Measurements from ENCODE around the gene APOM. TPM values are rescaled to one million over a fixed set of nuclear protein-coding genes. Genes with fewer than 3 reads are reported as not detected.

The APOM gene
- total and polyA plus RNA-seq, 5 donors = 0.48 to 3.9 (median 1.9) TPM

DNA sequence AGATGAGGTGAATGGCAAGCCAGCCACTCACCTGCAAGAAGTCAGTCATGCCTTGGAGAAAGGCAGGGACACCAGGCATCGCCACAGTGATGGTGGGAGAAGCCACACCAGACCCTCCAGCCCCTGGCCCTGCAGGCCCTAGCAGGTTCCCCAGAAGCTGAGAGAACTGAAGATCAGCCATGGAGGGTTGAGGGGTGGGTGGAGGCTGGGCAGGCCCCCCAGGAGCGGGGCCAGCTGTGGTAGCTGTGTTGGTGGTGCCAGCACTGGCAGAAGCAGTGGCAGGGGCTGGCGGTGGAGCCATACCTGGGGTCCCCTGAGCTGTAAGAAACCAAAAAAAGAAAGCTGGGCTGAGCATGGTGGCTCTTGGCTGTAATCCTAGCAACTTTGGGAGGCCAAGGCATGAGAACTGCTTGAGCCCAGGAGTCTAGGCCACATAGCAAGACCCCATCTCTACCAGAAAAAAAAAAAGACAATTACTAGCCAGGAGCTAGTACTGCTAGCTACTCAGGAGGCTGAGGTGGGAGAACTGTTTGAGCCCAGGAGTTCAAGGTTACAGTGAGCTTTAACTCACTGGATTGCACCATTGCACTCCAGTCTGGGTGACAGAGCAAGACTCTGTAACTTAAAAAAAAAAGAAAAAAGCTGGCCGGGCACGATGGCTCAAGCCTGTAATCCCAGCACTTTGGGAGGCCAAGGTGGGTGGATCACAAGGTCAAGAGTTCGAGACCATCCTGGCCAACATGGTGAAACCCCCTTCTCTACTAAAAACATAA lies 12.7 kb upstream of the APOM start:
- ATAC-seq = no peak
- 85% methylated on average over 6 of the region's 6 CpGs for WGBS
- H3K9me3 ChIP-seq (ENCODE audit: control insufficient read depth, low read length) = no peaks in the 10 kb centered on the region

GRCh38 chr6:31643818-31644454 lies 11.8 kb upstream of the APOM start:
- Histone ChIP-seq H3K27ac (ENCODE audit: low read length) (no peak overlapping the region), H3K27me3 (ENCODE audit: control insufficient read depth, insufficient read depth) (no peaks in the 10 kb centered on the region), H3K4me1 (ENCODE audit: control insufficient read depth, insufficient read depth, low read length) (no peaks in the 10 kb centered on the region), H3K9me3 (ENCODE audit: control insufficient read depth, low read length) (no peaks in the 10 kb centered on the region), H3K4me3 (ENCODE audit: low read length) (no peak overlapping the region)
- 90% methylated on average over 17 of the region's 17 CpGs for WGBS
- intact Hi-C loops (cut with DNase I) = no loop called here
- DNase-seq (peak in 1 of 3 donors; percentile 16), ATAC-seq (no peak)

More for the DNA sequence above, 12.7 kb upstream of the APOM start:
- intact Hi-C loops (cut with DNase I) = no loop called here
- no peak overlapping the region for H3K27ac ChIP-seq (ENCODE audit: low read length)
- H3K27me3 ChIP-seq (ENCODE audit: control insufficient read depth, insufficient read depth) = no peaks in the 10 kb centered on the region
- DNase-seq = no peak
- H3K4me3 ChIP-seq (ENCODE audit: low read length) = no peak overlapping the region
- no peaks in the 10 kb centered on the region for H3K4me1 ChIP-seq (ENCODE audit: control insufficient read depth, insufficient read depth, low read length)

DNA sequence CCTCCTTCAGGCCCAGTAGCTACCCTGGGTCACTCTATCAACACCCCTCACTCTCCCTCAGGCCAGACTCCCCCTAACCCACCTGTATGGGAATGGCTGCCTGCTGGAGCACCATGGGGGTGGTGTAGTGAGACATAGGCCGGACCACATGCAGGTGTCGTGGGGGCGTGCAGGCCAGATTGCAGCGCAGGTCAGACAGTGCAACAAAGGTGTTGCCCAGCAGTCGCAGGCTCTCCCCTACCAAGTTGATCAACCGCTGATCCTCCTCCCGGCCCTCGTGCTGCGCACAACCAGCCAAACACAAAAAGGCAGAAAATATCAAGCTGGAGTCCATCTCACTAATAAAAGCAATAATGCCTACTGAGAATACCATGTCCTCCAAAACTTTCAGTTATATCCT lies 10.4 kb upstream of the APOM start:
- intact Hi-C loops (cut with DNase I) = no loop called here
- DNase-seq (no peak), ATAC-seq (peak in 1 of 2 donors; percentile 9)
- H3K4me3 ChIP-seq (ENCODE audit: low read length) = no peak overlapping the region
- 95% methylated on average over 9 of the region's 9 CpGs for WGBS
- no peaks in the 10 kb centered on the region for H3K4me1 ChIP-seq (ENCODE audit: control insufficient read depth, insufficient read depth, low read length)
- H3K27me3 ChIP-seq (ENCODE audit: control insufficient read depth, insufficient read depth) = no peaks in the 10 kb centered on the region
- no peaks in the 10 kb centered on the region for H3K9me3 ChIP-seq (ENCODE audit: control insufficient read depth, low read length)
- no peak overlapping the region for H3K27ac ChIP-seq (ENCODE audit: low read length)

DNA sequence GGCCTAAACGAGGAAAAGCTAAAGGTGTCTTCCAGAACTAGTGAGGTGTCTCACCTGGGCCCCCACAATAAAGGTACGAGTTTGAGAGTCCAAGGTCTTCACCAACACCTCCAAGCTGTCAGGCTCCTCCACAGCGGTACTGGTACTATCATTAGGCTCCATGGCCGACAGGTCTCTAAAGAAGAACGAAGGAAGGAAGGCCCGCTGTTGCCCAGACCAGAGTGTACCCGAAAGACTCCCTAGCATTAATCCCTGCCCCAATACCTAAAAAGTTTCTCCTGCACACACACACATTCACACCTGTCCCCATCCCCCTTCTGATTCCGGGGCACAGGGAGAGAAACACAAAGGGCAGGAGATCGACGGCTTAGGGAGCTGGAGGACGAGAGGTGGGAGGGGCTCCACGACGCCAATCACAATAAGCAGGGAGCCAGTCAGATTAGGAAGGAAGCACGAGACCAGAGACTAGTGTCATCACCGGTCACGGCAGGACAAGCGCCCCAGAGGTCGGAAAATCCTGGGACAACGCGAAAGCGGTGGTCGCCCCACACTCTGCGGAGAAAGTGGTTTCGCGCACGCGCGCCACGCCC lies 4.0 kb upstream of the APOM start:
- Histone ChIP-seq H3K27ac (ENCODE audit: low read length) (peak overlapping the region; percentile 97), H3K9me3 (ENCODE audit: control insufficient read depth, low read length) (no peaks in the 10 kb centered on the region), H3K27me3 (ENCODE audit: control insufficient read depth, insufficient read depth) (no peaks in the 10 kb centered on the region), H3K4me1 (ENCODE audit: control insufficient read depth, insufficient read depth, low read length) (peaks cover 10% of the 10 kb centered on the region), H3K4me3 (ENCODE audit: low read length) (peak overlapping the region; percentile 73)
- intact Hi-C loops (cut with DNase I) = no loop called here
- WGBS = 3% methylated on average over 29 of the region's 29 CpGs
- DNase-seq (no peak), ATAC-seq (peak; percentile 68 to 79)

GRCh38 chr6:31652925-31653724 lies 2.6 kb upstream of the APOM start:
- Histone ChIP-seq H3K4me3 (ENCODE audit: low read length) (peak overlapping the region; percentile 73), H3K4me1 (ENCODE audit: control insufficient read depth, insufficient read depth, low read length) (peaks cover 10% of the 10 kb centered on the region), H3K27me3 (ENCODE audit: control insufficient read depth, insufficient read depth) (no peaks in the 10 kb centered on the region), H3K27ac (ENCODE audit: low read length) (peak overlapping the region; percentile 97), H3K9me3 (ENCODE audit: control insufficient read depth, low read length) (no peaks in the 10 kb centered on the region)
- DNase-seq (peak; percentile 89 to 94 (median 91)), ATAC-seq (peak; percentile 82 to 84)
- 10% methylated on average over 37 of the region's 37 CpGs for WGBS
- intact Hi-C loops (cut with DNase I) = no loop called here

- WGBS = 94% methylated on average over 8 of the region's 8 CpGs
- intact Hi-C loops (cut with DNase I) = no loop called here
- Histone ChIP-seq H3K27me3 (ENCODE audit: control insufficient read depth, insufficient read depth) (no peaks in the 10 kb centered on the region), H3K27ac (ENCODE audit: low read length) (no peak overlapping the region), H3K4me3 (ENCODE audit: low read length) (no peak overlapping the region), H3K4me1 (ENCODE audit: control insufficient read depth, insufficient read depth, low read length) (peaks cover 21% of the 10 kb centered on the region), H3K9me3 (ENCODE audit: control insufficient read depth, low read length) (no peaks in the 10 kb centered on the region)
- no peak for DNase-seq
- ATAC-seq = no peak
Observed at GRCh38 chr6:31654574-31655348, 933 bp upstream of the APOM start.

DNA sequence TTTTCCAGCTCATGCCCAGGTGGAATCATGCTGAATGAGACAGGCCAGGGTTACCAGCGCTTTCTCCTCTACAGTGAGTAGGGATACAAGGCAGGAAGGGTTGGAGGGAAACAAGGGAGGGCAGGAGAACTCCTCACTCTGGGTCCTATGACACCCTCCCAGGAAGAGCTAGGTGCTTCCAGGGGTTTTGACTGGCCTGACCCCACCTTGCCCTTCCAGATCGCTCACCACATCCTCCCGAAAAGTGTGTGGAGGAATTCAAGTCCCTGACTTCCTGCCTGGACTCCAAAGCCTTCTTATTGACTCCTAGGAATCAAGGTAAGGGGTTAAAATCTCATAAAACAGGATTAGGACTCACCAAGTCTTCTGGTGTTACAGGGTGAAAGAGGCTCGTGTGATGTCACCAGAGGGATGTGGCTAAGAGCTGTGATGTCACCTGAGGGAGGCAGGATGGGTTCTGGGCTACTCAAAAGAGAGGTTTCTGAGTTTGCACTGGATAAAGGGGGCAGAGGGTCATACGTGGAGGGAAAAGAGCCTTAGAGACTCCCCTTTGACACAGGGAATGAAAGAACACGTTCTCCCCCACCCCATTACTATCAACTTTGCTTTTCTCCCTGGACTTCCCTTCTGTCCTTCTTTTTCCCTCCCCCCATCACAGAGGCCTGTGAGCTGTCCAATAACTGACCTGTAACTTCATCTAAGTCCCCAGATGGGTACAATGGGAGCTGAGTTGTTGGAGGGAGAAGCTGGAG lies 1.9 kb downstream of the APOM start:
- ATAC-seq (no peak), DNase-seq (no peak)
- intact Hi-C loops (cut with DNase I) = no loop called here
- Histone ChIP-seq H3K9me3 (ENCODE audit: control insufficient read depth, low read length) (no peaks in the 10 kb centered on the region), H3K27me3 (ENCODE audit: control insufficient read depth, insufficient read depth) (no peaks in the 10 kb centered on the region), H3K4me3 (ENCODE audit: low read length) (no peak overlapping the region), H3K27ac (ENCODE audit: low read length) (no peak overlapping the region), H3K4me1 (ENCODE audit: control insufficient read depth, insufficient read depth, low read length) (peaks cover 14% of the 10 kb centered on the region)
- WGBS = 68% methylated on average over 6 of the region's 6 CpGs

GRCh38 chr6:31658158-31658688 lies 2.5 kb downstream of the APOM start:
- no peak for ATAC-seq
- no peak overlapping the region for H3K4me3 ChIP-seq (ENCODE audit: low read length)

GRCh38 chr6:31658983-31659648 lies 3.4 kb downstream of the APOM start:
- H3K27me3 ChIP-seq (ENCODE audit: control insufficient read depth, insufficient read depth) = no peaks in the 10 kb centered on the region
- peak overlapping the region; percentile 90 for H3K4me3 ChIP-seq (ENCODE audit: low read length)
- WGBS = 84% methylated on average over 13 of the region's 13 CpGs
- intact Hi-C loops (cut with DNase I) = no loop called here
- ATAC-seq = no peak
- H3K9me3 ChIP-seq (ENCODE audit: control insufficient read depth, low read length) = no peaks in the 10 kb centered on the region
- H3K4me1 ChIP-seq (ENCODE audit: control insufficient read depth, insufficient read depth, low read length) = peaks cover 14% of the 10 kb centered on the region
- no peak for DNase-seq
- H3K27ac ChIP-seq (ENCODE audit: low read length) = no peak overlapping the region

More at GRCh38 chr6:31658158-31658688, 2.5 kb downstream of the APOM start:
- intact Hi-C loops (cut with DNase I) = no loop called here
- 77% methylated on average over 4 of the region's 4 CpGs for WGBS
- H3K27me3 ChIP-seq (ENCODE audit: control insufficient read depth, insufficient read depth) = no peaks in the 10 kb centered on the region
- no peak for DNase-seq
- no peak overlapping the region for H3K27ac ChIP-seq (ENCODE audit: low read length)
- no peaks in the 10 kb centered on the region for H3K9me3 ChIP-seq (ENCODE audit: control insufficient read depth, low read length)
- peaks cover 14% of the 10 kb centered on the region for H3K4me1 ChIP-seq (ENCODE audit: control insufficient read depth, insufficient read depth, low read length)
